GM12878 (cell line): ENCODE results near the gene MLLT3. TPM values are rescaled to one million over a fixed set of nuclear protein-coding genes. Genes with fewer than 3 reads are reported as not detected.
A peak's percentile ranks its signal among the peaks of the same experiment; 100 is the strongest.

ENCODE experiments used
- BACH1 ChIP-seq: fragments of 450-650 bp; IDR thresholded peaks from 2 replicates; pipeline ENCODE4 v1.6.1; 2017; ENCODE audit warnings: mild to moderate bottlenecking, borderline replicate concordance
- BRCA1 ChIP-seq: IDR thresholded peaks from 2 replicates; pipeline ENCODE4 v1.6.1; 2011; ENCODE audit warnings: low read depth, low read length, improper control_type of control experiment
- CBX5 ChIP-seq: sonication (generic); IDR thresholded peaks from 2 replicates; pipeline ENCODE4 v1.6.1; 2016; ENCODE audit warnings: low read depth, moderate library complexity, mild to moderate bottlenecking, inconsistent platforms
- CHD4 ChIP-seq: fragments of 200-600 bp; sonication (generic); IDR thresholded peaks from 2 replicates; pipeline ENCODE4 v1.6.1; 2016; ENCODE audit warnings: mild to moderate bottlenecking
- MTA3 ChIP-seq: IDR thresholded peaks from 2 replicates; pipeline ENCODE4 v1.6.1; 2012; ENCODE audit warnings: low read length, inconsistent platforms, borderline replicate concordance
- MXI1 ChIP-seq: fragments of 150-350 bp; IDR thresholded peaks from 2 replicates; pipeline ENCODE4 v1.6.1; 2011; ENCODE audit warnings: low read depth, mild to moderate bottlenecking, inconsistent platforms, low read length, improper control_type of control experiment
- MYB ChIP-seq: fragments of 150-350 bp; IDR thresholded peaks from 2 replicates; pipeline ENCODE4 v1.6.1; 2014; ENCODE audit warnings: mild to moderate bottlenecking, low read depth, low read length, borderline replicate concordance
- MYC ChIP-seq: IDR thresholded peaks from 2 replicates; pipeline ENCODE4 v1.6.1; 2011; ENCODE audit warnings: mild to moderate bottlenecking, low read length, moderate library complexity, inconsistent platforms; ENCODE audit not compliant: insufficient read depth, insufficient replicate concordance, insufficient read length, severe bottlenecking
- NR2C2 ChIP-seq: IDR thresholded peaks from 2 replicates; pipeline ENCODE4 v1.6.1; 2011; ENCODE audit warnings: borderline replicate concordance, low read depth; ENCODE audit not compliant: control insufficient read depth, insufficient read length
- POLR2A ChIP-seq: IDR thresholded peaks from 2 replicates; pipeline ENCODE4 v1.6.1; 2011; ENCODE audit warnings: low read depth, mild to moderate bottlenecking, low read length
- POLR2AphosphoS2 ChIP-seq: IDR thresholded peaks from 2 replicates; pipeline ENCODE4 v1.6.1; 2011; ENCODE audit warnings: low read depth, mild to moderate bottlenecking, low read length, improper control_type of control experiment, moderate library complexity
- POU2F2 ChIP-seq: IDR thresholded peaks from 3 replicates; pipeline ENCODE4 v1.6.1; 2011; ENCODE audit warnings: low read depth, mild to moderate bottlenecking, low read length, borderline replicate concordance
- RUNX3 ChIP-seq: IDR thresholded peaks from 2 replicates; pipeline ENCODE4 v1.6.1; 2012; ENCODE audit warnings: low read length, inconsistent platforms
- SMC3 ChIP-seq: IDR thresholded peaks from 2 replicates; pipeline ENCODE4 v1.6.1; 2011; ENCODE audit warnings: low read length, improper control_type of control experiment, borderline replicate concordance
- SPI1 ChIP-seq: IDR thresholded peaks from 2 replicates; pipeline ENCODE4 v1.6.1; 2011; ENCODE audit warnings: low read depth, mild to moderate bottlenecking, low read length, moderate library complexity, borderline replicate concordance; ENCODE audit not compliant: insufficient read depth
- SREBF2 ChIP-seq: IDR thresholded peaks from 2 replicates; pipeline ENCODE4 v1.6.1; 2012; ENCODE audit warnings: mild to moderate bottlenecking, low read length
- WRNIP1 ChIP-seq: IDR thresholded peaks from 2 replicates; pipeline ENCODE4 v1.6.1; 2011; ENCODE audit warnings: low read depth, low read length, improper control_type of control experiment, borderline replicate concordance
- polyA plus RNA-seq, 11 experiments: library from polyadenylated mRNA; depleted of rRNA in 4 of 11; unstranded in 6 of 11; stranded (reverse) in 5 of 11; fragments of >200 nt; fragmentation: Nextera tagmentation in 4 of 11; fragmentation: Illumina TruSeq in 1 of 11; extraction: Ambion mirVana in 4 of 11; extraction: Trizol in 1 of 11; gene quantifications; 1 replicate in 1 of 11; 2 replicates in 10 of 11; pipeline versions ENCODE4 v1.2.1 to v1.2.3, GENCODE V29; 2011 to 2016; ENCODE audit warnings: inconsistent platforms in 2 of 11, missing spikeins in 2 of 11, low read depth in 1 of 11
- total RNA-seq, 4 experiments: library from RNA; depleted of rRNA in 3 of 4; stranded (reverse); fragments of >200 nt in 3 of 4; fragmentation: Illumina TruSeq in 1 of 4; extraction: Trizol in 1 of 4; gene quantifications; 2 replicates each; pipeline versions ENCODE4 v1.2.1 to v1.2.3, GENCODE V29; 2013 to 2021

The MLLT3 gene
- total and polyA plus RNA-seq, 10 of the 15 experiments (the other 5 are each of a cell fraction or from before 2014, with no cell fraction given): 17.7 to 72.3 (median 35.6) TPM

DNA sequence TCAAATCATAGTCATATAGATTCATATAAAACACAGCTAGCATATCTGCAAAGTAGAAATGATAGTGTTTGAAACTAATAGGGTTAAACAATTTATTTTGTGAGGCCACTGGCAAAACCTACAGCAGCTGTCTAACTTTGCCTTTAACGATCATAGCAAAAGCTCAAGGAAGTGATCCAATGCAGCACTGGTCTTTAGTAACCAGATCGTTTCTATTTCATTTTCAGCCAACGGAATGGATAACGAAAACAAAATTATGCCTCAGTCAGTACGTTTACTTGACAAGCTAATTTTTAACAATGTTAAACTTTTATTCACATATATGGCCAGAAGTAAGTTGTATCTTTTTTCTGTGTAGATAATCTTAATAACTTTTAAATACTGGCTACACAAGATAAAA is 17.7 kb downstream of the MLLT3 start (continued):
- TF ChIP-seq POU2F2: no peak
- no peak for TF ChIP-seq MYC
- no peak for TF ChIP-seq POLR2AphosphoS2
- TF ChIP-seq CBX5: 0 out of 2 replicates have a peak, but pooled peaks have one; percentile 26
- no peak for TF ChIP-seq BRCA1
- no peak for TF ChIP-seq BACH1
- no peak for TF ChIP-seq CHD4
- TF ChIP-seq MTA3: no peak
- no peak for TF ChIP-seq MYB
- no peak for TF ChIP-seq NR2C2
- peak; percentile 45; the same call in 1 of the 2 replicates for TF ChIP-seq SPI1
- TF ChIP-seq SREBF2: no peak
- peak; percentile 27; the same call in 1 of the 2 replicates for TF ChIP-seq RUNX3
- no peak for TF ChIP-seq SMC3
- no peak for TF ChIP-seq POLR2A
- TF ChIP-seq MXI1: no peak
- no peak for TF ChIP-seq WRNIP1
